Thyroid gland (tissue), 4 donors: ENCODE data around the gene TNFAIP8. TPM values are rescaled to one million over a fixed set of nuclear protein-coding genes. Genes with fewer than 3 reads are reported as not detected.

ENCODE experiments used
- DNase-seq, 2 donors: peaks; one replicate each; pipeline ENCODE4 v3.0.0-alpha.2; 2019
- H3K27ac ChIP-seq, 3 donors: fragments of 200-600 bp; sonication (generic); 1 replicate in 2 of 3; 2 replicates in 1 of 3; pipeline ENCODE4 v1.5.1; 2016 to 2019; ENCODE audit warnings: mild to moderate bottlenecking in 1 of 3, moderate library complexity in 1 of 3
- H3K27me3 ChIP-seq: fragments of 200-600 bp; sonication (generic); one replicate; pipeline ENCODE4 v1.5.1; 2019
- H3K36me3 ChIP-seq, 2 donors: fragments of 200-600 bp; sonication (generic); one replicate each; pipeline ENCODE4 v1.5.1; 2016 to 2019
- H3K4me1 ChIP-seq, 2 donors: fragments of 200-600 bp; sonication (generic); one replicate each; pipeline ENCODE4 v1.5.1; 2017 to 2019
- H3K4me3 ChIP-seq, 3 donors: fragments of 200-600 bp; sonication (generic); replicated peaks in 1 of 3; 1 replicate in 2 of 3; 2 replicates in 1 of 3; pipeline ENCODE4 v1.5.1; 2016; ENCODE audit warnings: mild to moderate bottlenecking in 1 of 3
- H3K9me3 ChIP-seq: fragments of 200-600 bp; sonication (generic); one replicate; pipeline ENCODE4 v1.5.1; 2017
- CTCF ChIP-seq, 6 experiments: fragments of 200-600 bp in 3 of 6; fragments of 450-650 bp in 3 of 6; sonication (generic) in 3 of 6; IDR thresholded peaks; one replicate each; pipeline ENCODE4 v1.5.1; 2016 to 2019; ENCODE audit warnings: antibody characterized with exemption in 6 of 6, mild to moderate bottlenecking in 2 of 6, inconsistent platforms in 1 of 6, moderate library complexity in 1 of 6
- POLR2A ChIP-seq, 2 donors: fragments of 450-650 bp; IDR thresholded peaks; one replicate each; pipeline ENCODE4 v1.6.1; 2017; ENCODE audit warnings: antibody characterized with exemption in 2 of 2, mild to moderate bottlenecking in 2 of 2, moderate library complexity in 1 of 2
- WGBS, 2 donors: methylation state at CpG; one replicate each; pipeline ENCODE4 v1.1.5; 2017; 5-methylcytosine and 5-hydroxymethylcytosine counted together
- intact Hi-C: fragments of 100-400 bp; cut with DNase I; formaldehyde crosslinking; loops from one replicate; pipeline ENCODE4 v1.15.1; 2023
- total RNA-seq, 4 donors: library from RNA; depleted of rRNA; stranded (reverse); fragments of >200 nt; gene quantifications; one replicate each; pipeline ENCODE4 v1.2.3, GENCODE V29; 2016

The TNFAIP8 gene
- total RNA-seq, 4 donors from 2014 or later, result 15.7 to 36.8 (median 33.6) TPM

DNA sequence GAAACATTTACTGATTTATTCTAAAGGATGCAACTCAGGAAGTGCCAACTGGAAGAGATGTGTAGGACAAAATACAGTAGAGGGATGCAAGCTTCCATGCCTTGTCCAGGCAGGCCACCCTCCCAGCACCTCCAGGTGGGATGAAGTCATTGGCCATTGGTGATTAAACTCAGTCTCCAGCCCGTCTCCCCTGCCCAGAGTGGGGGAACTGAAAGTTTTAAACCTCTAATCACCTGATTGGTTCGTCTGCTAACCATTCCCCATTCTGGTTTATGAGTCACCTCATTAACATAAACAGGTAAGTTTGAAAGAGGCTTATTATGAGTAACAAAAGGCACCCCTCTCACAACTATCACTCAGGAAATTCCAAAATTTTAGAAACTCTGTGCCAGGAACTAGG is 8.1 kb downstream of the TNFAIP8 start:
- WGBS, 2 donors, result 95 to 96% methylated on average over 2 of the region's 2 CpGs
- Histone ChIP-seq H3K27ac (no peak overlapping the region), H3K4me3 (no peak overlapping the region), H3K27me3 (no peaks in the 10 kb centered on the region), H3K36me3 (no peaks in the 10 kb centered on the region), H3K9me3 (no peaks in the 10 kb centered on the region), H3K4me1 (peaks cover 53 to 66% of the 10 kb centered on the region in 2 donors)
- no peak for DNase-seq
- TF ChIP-seq CTCF (IDR thresholded peaks at IDR 0.05) (no peak), POLR2A (IDR thresholded peaks at IDR 0.05) (no peak)
- intact Hi-C loops, result no loop called here

DNA sequence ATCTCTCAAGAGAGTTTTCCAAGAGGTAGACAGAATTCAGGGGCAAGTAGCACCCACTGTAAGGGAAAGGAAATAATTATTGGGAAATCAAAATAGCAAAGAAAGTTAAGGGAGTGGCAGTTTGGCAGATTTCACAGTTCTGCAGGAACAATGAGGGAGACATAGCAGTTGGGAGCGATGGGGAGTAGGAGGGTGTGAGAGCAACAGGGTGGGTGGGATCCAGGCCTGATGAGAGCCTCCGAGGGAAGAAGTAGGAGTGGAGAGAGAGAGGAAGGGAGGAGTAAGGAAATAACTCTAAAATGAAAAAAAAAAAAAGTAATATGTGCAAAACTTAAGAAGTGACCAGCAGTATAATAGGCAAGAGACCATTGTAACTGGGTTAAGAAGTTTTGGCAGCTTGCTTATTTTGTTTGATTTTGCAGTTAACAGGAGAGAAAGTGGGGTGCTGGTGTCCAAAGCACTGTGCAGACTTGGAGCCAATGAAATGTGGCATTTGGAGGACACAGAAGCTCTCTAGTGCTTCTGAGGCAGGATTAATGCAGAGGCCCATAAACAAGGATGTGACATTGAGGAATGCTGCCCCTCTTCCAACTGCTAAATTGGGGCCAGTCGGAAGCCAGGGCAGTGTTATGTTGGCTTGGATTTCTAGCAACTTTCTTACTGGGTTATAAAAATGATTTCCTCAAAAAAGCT is 10.2 kb downstream of the TNFAIP8 start:
- Histone ChIP-seq H3K36me3 (no peaks in the 10 kb centered on the region), H3K4me3 (no peak overlapping the region), H3K9me3 (no peaks in the 10 kb centered on the region), H3K4me1 (peaks cover 56 to 59% of the 10 kb centered on the region in 2 donors), H3K27me3 (no peaks in the 10 kb centered on the region), H3K27ac (peak overlapping the region; percentile 51 to 65 (median 62))
- 22 to 25% methylated on average over 3 of the region's 3 CpGs for WGBS, 2 donors
- DNase-seq, result peak in 1 of 2 donors; percentile 30
- no peak for TF ChIP-seq POLR2A (IDR thresholded peaks at IDR 0.05)
- intact Hi-C loops, result no loop called here

DNA sequence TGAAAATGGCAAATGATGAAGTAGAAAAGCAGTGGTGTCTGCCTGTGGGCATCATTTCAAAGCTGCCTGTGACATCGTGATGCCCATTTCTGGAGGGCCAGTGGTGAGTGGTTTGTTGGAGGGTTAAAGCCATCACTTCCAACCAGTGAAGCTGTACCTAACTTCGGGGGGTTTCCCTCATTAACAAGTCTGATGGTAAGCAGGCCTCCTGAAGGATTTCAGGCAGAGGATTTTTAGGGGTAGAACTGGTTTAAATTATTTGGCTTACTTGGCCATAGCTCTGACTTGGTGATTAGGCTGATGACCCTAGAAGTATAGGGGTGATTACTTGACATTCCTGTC is 10.7 kb downstream of the TNFAIP8 start:
- no peaks in the 10 kb centered on the region for H3K9me3 ChIP-seq
- H3K4me3 ChIP-seq, result no peak overlapping the region
- peak overlapping the region; percentile 51 to 65 (median 62) for H3K27ac ChIP-seq
- intact Hi-C loops, result no loop called here
- WGBS, 2 donors, result 59 to 69% methylated on average over 2 of the region's 2 CpGs
- H3K4me1 ChIP-seq, result peaks cover 52 to 55% of the 10 kb centered on the region in 2 donors
- no peaks in the 10 kb centered on the region for H3K27me3 ChIP-seq
- DNase-seq, result no peak
- no peaks in the 10 kb centered on the region for H3K36me3 ChIP-seq
- TF ChIP-seq CTCF (IDR thresholded peaks at IDR 0.05) (no peak), POLR2A (IDR thresholded peaks at IDR 0.05) (no peak)

DNA sequence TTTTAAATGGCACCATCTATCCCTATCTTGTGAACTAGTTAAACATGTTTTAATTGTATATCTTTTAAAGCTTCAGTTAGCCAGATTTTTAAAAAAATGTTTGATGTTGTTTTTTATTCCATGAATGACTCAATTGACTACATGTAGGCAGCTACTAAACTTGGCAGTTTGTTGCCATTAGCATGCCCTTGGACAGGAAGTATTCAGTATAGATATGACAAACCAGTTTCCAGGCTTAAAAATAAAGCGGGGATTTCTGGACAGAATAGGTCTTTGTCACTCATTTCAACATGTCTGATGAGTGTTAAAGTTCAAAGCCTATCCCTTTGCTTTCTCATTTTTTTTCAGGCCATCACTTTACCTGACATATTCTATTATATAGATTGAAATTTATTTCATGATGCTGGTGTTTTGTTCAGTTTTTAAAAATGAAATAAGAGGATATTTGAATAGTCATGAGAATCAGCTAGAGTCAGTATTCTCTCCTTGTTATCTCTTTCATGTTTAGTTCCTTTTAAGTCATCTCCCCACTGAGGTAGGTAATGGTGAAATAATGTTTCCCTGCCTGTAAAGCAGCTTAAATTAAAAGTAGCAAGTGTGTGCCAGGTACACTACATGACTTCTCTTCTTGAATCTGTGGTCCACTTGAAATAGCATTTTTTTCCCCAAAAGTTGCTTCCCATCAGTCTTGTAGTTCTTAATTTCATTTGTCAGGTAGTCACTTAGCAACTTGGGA is 11.9 kb downstream of the TNFAIP8 start:
- 56 to 67% methylated on average over 1 of the region's 1 CpG for WGBS, 2 donors
- no peak for DNase-seq
- peak overlapping the region; percentile 51 to 65 (median 62) for H3K27ac ChIP-seq
- no peaks in the 10 kb centered on the region for H3K9me3 ChIP-seq
- H3K4me1 ChIP-seq, result peaks cover 52 to 53% of the 10 kb centered on the region in 2 donors
- H3K4me3 ChIP-seq, result no peak overlapping the region
- H3K27me3 ChIP-seq, result no peaks in the 10 kb centered on the region
- TF ChIP-seq CTCF (IDR thresholded peaks at IDR 0.05) (no peak), POLR2A (IDR thresholded peaks at IDR 0.05) (no peak)
- intact Hi-C loops, result no loop called here
- no peaks in the 10 kb centered on the region for H3K36me3 ChIP-seq

DNA sequence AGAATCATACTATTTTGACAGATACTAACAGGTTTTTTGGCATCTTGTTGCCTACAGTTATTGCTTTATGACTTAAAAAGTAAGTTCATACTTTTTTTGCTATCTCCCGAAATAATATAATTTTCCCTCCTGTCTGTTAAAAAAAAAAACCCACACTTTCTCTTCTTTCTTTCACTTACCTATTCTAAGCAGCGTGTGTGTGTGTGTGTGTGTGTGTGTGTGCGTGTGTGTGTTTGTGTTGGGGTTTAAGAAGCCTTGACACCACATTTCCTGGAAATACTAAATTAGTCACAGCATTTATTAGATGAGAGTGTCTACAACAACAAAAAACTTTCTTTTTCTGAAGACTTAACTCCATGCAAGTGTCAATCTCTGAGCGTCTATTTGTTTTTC is 12.4 kb downstream of the TNFAIP8 start:
- WGBS, 2 donors, result 68 to 69% methylated on average over 4 of the region's 4 CpGs
- H3K27ac ChIP-seq, result peak overlapping the region; percentile 31 to 65 (median 62)
- no peak for DNase-seq
- intact Hi-C loops, result no loop called here
- no peaks in the 10 kb centered on the region for H3K36me3 ChIP-seq
- H3K4me3 ChIP-seq, result no peak overlapping the region
- peaks cover 52 to 53% of the 10 kb centered on the region in 2 donors for H3K4me1 ChIP-seq
- TF ChIP-seq CTCF (IDR thresholded peaks at IDR 0.05) (no peak), POLR2A (IDR thresholded peaks at IDR 0.05) (no peak)
- H3K9me3 ChIP-seq, result no peaks in the 10 kb centered on the region
- no peaks in the 10 kb centered on the region for H3K27me3 ChIP-seq
